ENCODE data around the gene FRZB. TPM values are rescaled to one million over a fixed set of nuclear protein-coding genes. Genes with fewer than 3 reads are reported as not detected.
"Not testable (repeated sequence)": the region's sequence is repeated elsewhere in the genome, so short reads cannot be mapped to it uniquely, and the experiment has no call there.

Gene FRZB
- total RNA-seq, 1 donor from 2014 or later = 3.9 TPM

GRCh38 chr2:182897137-182897536 is 30.7 kb upstream of the FRZB start:
- intact Hi-C loops (cut with DNase I) = no loop called here

DNA sequence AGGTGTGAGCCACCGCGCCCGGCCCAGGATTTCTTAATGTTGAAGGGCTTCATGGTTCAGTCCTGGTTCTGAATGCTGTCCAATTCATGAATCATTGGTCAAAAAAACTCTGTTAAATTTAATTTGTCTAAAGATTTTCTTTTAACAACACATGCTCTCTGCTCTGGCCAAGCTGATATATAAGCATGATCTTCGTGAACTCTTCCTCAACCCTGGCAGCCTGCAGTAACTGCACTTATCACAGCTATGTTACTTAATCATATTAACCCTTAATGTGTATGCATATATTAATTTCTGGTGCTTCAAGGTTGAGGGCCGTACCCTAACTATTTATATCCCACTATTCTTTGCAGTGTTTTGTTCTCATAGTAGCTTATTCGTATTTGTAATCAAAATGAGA is 29.4 kb upstream of the FRZB start:
- H3K9me3 ChIP-seq = no peaks in the 10 kb centered on the region
- intact Hi-C loops (cut with DNase I) = no loop called here
- no peak overlapping the region for H3K27ac ChIP-seq
- TF ChIP-seq CTCF (IDR thresholded peaks at IDR 0.05) = no peak
- TF ChIP-seq POLR2A (IDR thresholded peaks at IDR 0.05) = no peak
- H3K36me3 ChIP-seq = no peaks in the 10 kb centered on the region
- H3K4me3 ChIP-seq = no peak overlapping the region
- DNase-seq (ENCODE audit: extremely low spot score in 2 of 2) = no peak
- H3K27me3 ChIP-seq = no peaks in the 10 kb centered on the region
- H3K4me1 ChIP-seq = no peaks in the 10 kb centered on the region

More at GRCh38 chr2:182897137-182897536, 30.7 kb upstream of the FRZB start:
- Histone ChIP-seq H3K4me3 (no peak overlapping the region), H3K4me1 (no peaks in the 10 kb centered on the region), H3K27me3 (no peaks in the 10 kb centered on the region), H3K9me3 (no peaks in the 10 kb centered on the region), H3K27ac (no peak overlapping the region), H3K36me3 (no peaks in the 10 kb centered on the region)
- TF ChIP-seq CTCF (IDR thresholded peaks at IDR 0.05) (no peak), POLR2AphosphoS5 (IDR thresholded peaks at IDR 0.05; ENCODE audit: insufficient read depth in 1 of 2, low read depth in 1 of 2) (no peak), POLR2A (IDR thresholded peaks at IDR 0.05) (no peak)
- DNase-seq (ENCODE audit: extremely low spot score in 2 of 2) = no peak

- intact Hi-C loops (cut with DNase I) = no loop called here
- Histone ChIP-seq H3K36me3 (no peaks in the 10 kb centered on the region), H3K4me1 (no peaks in the 10 kb centered on the region), H3K27me3 (no peaks in the 10 kb centered on the region), H3K27ac (no peak overlapping the region), H3K4me3 (no peak overlapping the region), H3K9me3 (no peaks in the 10 kb centered on the region)
- TF ChIP-seq POLR2A (IDR thresholded peaks at IDR 0.05) (no peak), POLR2AphosphoS5 (IDR thresholded peaks at IDR 0.05; ENCODE audit: insufficient read depth in 1 of 2, low read depth in 1 of 2) (no peak), CTCF (IDR thresholded peaks at IDR 0.05) (no peak)
- DNase-seq (ENCODE audit: extremely low spot score in 2 of 2) = no peak
These were observed 28.7 kb upstream of the FRZB start for GRCh38 chr2:182895169-182895568.

- intact Hi-C loops (cut with DNase I) = no loop called here
- Histone ChIP-seq H3K27me3 (no peaks in the 10 kb centered on the region), H3K4me1 (no peaks in the 10 kb centered on the region), H3K4me3 (no peak overlapping the region), H3K36me3 (no peaks in the 10 kb centered on the region), H3K27ac (no peak overlapping the region), H3K9me3 (no peaks in the 10 kb centered on the region)
- DNase-seq (ENCODE audit: extremely low spot score in 2 of 2) = no peak
- TF ChIP-seq POLR2A (IDR thresholded peaks at IDR 0.05) = no peak
- TF ChIP-seq CTCF (IDR thresholded peaks at IDR 0.05) = no peak
- no peak for TF ChIP-seq POLR2AphosphoS5 (IDR thresholded peaks at IDR 0.05; ENCODE audit: insufficient read depth in 1 of 2, low read depth in 1 of 2)
These were observed 27.7 kb upstream of the FRZB start for GRCh38 chr2:182894174-182894573.

- Histone ChIP-seq H3K4me3 (no peak overlapping the region), H3K4me1 (no peaks in the 10 kb centered on the region), H3K27ac (no peak overlapping the region), H3K9me3 (no peaks in the 10 kb centered on the region), H3K36me3 (no peaks in the 10 kb centered on the region), H3K27me3 (no peaks in the 10 kb centered on the region)
- TF ChIP-seq POLR2AphosphoS5 (IDR thresholded peaks at IDR 0.05; ENCODE audit: insufficient read depth in 1 of 2, low read depth in 1 of 2) = no peak
- no peak for TF ChIP-seq CTCF (IDR thresholded peaks at IDR 0.05)
- intact Hi-C loops (cut with DNase I) = no loop called here
- DNase-seq (ENCODE audit: extremely low spot score in 2 of 2) = no peak
These were observed 27.2 kb upstream of the FRZB start for GRCh38 chr2:182893666-182894065.

DNA sequence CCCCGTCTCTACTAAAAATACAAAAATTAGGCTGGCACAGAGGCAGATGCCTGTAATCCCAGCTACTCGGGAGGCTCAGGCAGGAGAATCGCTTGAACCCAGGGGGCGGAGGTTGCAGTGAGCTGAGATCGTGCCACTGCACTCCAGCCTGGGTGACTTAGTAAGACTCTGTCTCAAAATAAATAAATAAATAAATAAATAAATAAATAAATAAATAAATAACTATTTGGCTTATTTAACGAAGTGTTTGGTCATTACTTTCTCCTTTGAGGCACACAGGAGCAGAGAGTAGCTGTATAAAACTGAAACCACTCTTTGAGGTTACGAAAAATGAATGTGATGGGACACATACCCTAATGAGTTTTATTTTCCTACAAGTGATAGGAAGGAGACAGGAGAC is 26.6 kb upstream of the FRZB start:
- H3K9me3 ChIP-seq; H3K27ac ChIP-seq; H3K4me1 ChIP-seq; intact Hi-C loops (cut with DNase I); H3K27me3 ChIP-seq; H3K36me3 ChIP-seq; H3K4me3 ChIP-seq; DNase-seq (ENCODE audit: extremely low spot score in 2 of 2): not testable (repeated sequence)
